ENCODE measurements around the gene SH2D7. TPM values are rescaled to one million over a fixed set of nuclear protein-coding genes. Genes with fewer than 3 reads are reported as not detected.
A peak's percentile ranks its signal among the peaks of the same experiment; 100 is the strongest.

Gene SH2D7
- total RNA-seq, 1 experiment from 2014 or later = not detected

DNA sequence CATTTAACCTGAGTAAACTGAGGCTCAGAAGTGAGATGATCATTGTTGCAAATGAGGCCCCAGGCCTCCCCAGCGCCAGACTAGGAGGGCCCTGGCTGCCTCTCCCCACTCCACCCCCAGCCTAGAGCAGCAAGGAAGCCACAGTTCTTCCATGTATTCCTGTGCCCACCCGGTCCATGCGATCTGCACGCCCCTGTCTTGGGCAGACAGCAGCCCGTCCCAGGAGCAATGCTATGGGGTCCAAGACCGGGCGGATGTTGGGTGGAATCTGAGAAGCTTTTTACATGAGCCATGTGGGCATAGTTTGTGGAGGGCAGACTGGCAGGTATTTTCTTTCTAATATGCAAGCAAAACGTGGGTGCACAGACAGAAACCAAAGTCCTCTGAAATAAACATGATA, 15.1 kb downstream of the SH2D7 start:
- no peaks in the 10 kb centered on the region for H3K9me3 ChIP-seq
- no peaks in the 10 kb centered on the region for H3K36me3 ChIP-seq
- H3K27me3 ChIP-seq = no peaks in the 10 kb centered on the region
- DNase-seq = no peak
- H3K4me3 ChIP-seq = no peak overlapping the region

DNA sequence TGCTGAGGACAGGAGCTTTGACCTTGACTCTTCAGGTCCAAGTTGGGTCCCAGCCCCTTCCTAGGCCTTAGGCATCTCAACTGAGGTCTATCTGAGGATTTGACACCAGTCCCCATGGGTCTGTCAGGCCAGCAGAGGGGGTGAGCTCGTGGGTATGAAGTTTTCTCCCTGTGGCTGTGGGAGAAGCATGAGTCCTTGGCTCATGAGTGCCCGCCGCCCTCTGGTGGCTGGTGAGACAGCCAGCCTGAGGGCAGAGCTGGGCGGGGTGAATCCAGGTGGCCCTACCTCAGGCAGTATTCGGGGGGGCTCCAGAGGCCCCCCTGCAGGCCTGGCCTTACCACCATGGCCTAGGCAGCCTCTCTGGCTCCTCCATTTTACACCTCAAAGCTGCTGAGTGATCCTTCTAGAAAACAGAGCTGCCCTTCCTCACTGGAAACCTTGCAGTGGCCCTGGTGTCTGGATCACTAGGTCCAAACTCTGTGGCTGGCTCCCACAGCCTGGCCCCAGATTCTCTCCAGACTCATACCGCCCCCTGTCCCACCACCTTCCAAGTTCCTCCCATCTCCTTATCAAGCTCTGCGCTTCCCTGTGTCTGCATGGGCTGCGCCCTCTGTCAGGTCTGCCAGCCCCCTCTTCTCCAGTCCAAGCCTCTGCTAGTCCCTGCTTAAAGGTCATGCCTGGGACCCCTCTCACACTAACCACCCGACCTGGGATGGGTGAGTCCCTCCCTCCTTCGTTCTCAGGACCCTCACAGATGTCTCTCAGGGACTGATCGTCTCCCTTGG, 16.1 kb downstream of the SH2D7 start:
- Histone ChIP-seq H3K4me3 (no peak overlapping the region), H3K27me3 (no peaks in the 10 kb centered on the region), H3K36me3 (no peaks in the 10 kb centered on the region), H3K9me3 (no peaks in the 10 kb centered on the region)
- DNase-seq = peak; percentile 82

DNA sequence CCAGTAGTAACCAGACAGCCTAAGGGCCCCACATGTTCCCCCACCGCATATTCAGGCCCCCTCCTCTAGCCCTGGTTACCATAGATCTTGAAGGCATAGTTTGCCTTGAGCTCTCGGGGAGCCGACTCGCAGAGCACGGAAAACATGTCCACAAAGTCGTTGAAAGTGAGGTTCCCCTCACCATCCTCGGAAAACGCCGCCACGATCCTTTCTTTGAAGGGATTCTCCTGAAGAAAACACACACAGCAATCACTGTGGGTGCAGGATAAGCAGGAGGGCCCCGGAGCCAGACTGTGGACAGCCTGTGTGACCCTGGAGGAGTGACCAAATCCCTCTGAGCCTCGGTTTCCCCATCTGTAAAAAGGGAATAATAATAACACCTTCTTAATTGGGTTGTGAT, 16.8 kb downstream of the SH2D7 start:
- Histone ChIP-seq H3K9me3 (no peaks in the 10 kb centered on the region), H3K4me3 (no peak overlapping the region), H3K36me3 (no peaks in the 10 kb centered on the region), H3K27me3 (no peaks in the 10 kb centered on the region)
- DNase-seq = no peak

DNA sequence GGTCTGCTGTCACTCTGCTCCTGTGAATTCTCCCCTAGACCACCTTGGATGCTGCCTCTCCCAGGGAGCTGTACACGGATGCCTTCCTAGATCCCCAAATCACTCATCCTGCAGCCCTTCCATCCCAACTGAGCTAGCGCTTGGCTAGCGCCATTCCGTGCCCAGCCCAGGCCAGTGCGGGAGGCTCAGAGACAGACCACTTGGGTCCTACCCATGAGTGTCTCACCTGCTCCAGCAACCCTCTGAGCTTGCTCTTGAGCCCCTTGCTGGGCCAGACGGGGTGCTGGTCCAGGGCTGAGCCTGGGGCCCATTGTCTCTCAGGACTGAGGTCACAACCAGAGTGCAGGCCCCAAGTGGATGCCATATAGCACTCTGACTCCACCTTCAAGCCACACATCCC, 17.7 kb downstream of the SH2D7 start:
- Histone ChIP-seq H3K9me3 (no peaks in the 10 kb centered on the region), H3K36me3 (no peaks in the 10 kb centered on the region), H3K27me3 (no peaks in the 10 kb centered on the region), H3K4me3 (no peak overlapping the region)
- DNase-seq = no peak

DNA sequence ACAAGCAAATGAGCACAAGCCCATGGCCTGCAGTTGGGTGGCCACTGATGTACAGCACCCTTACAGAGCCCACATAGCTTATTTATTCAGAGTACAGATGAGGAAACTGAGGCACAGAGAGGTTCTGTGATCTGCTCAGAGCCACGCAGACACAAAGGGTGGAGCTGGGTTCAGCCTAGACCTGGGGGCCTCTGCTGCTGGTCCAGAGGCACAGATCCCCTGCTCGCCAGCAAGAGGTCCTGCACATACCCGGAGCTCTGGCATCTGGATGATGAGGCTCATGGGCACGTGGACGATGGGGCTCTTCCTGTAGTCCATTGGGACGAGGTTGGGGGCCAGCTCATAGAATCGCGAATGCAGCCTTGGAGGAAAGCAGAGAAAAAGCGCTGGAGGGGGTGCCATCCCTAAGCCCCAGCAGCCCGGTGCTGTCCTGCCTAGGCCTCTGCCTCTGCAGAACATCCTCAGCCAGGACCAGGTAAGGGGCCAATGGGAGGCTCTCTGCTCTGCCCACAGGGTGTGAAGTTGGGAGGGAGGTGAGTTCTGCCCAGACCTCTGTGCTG, 18.6 kb downstream of the SH2D7 start:
- Histone ChIP-seq H3K4me3 (no peak overlapping the region), H3K36me3 (no peaks in the 10 kb centered on the region), H3K9me3 (no peaks in the 10 kb centered on the region), H3K27me3 (no peaks in the 10 kb centered on the region)
- DNase-seq = no peak

DNA sequence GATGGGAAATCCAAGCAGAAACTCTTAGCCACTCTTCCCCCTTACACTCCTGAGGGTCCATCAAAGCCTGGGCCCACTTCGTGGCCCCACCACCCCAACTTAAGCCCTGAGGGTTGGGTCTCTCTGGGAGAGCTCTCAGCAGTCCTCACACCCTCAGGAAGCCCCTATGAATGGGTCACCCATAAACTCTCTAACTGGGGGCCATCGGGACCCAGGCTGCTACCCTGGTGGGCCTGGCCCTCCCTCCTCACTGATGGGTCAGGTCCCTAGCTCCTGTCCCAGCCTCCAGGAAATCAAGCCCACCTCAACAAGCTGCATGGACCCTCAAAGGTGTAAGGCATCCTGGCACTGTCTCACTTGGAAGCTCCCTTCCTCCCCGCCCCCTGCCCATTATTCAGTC, 19.4 kb downstream of the SH2D7 start:
- Histone ChIP-seq H3K9me3 (no peaks in the 10 kb centered on the region), H3K27me3 (no peaks in the 10 kb centered on the region), H3K36me3 (no peaks in the 10 kb centered on the region), H3K4me3 (no peak overlapping the region)
- DNase-seq = no peak

DNA sequence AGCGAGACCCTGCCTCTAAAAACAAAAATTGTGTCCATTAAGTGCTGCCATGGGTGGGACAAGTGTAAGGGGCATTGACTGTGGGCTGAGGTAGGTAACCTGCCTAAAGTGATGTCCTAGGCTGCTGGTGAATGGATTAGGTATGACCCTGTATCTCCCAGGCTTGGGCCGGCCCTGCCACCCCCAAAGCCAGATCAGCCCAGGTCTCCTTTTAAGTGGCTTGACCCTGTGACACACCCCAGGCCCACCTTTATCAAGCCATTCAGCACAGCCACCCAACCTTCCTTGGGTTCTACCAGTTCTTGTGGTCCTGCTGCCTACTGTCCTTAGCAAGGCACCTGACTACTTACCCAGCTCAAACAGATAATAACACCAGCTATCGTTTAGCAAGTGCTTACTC, 20.2 kb downstream of the SH2D7 start:
- DNase-seq = no peak
- no peak overlapping the region for H3K4me3 ChIP-seq

DNA sequence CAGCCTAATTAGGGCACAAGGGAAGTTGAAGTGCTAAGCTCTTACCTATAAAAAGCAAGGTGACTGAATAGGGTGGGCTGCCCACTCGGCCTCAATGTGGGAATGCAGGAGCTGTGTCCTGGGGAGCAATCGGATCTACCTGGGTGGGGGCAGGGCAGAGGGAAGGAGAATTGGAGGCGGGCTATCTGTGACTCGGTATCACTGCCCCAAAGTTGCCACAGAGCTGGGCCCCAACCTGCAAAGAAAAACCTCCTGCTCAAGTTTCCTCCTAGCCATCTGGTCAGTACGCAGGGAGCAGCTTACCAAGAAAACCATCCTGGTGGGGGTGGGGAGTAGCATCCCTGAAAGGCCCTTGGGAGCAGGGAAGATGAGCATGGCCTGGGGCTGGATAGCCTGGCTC, 28.2 kb downstream of the SH2D7 start:
- no peak overlapping the region for H3K4me3 ChIP-seq
- H3K9me3 ChIP-seq = no peaks in the 10 kb centered on the region
- no peak for DNase-seq
- no peaks in the 10 kb centered on the region for H3K36me3 ChIP-seq
- no peaks in the 10 kb centered on the region for H3K27me3 ChIP-seq

More for the DNA sequence above, 20.2 kb downstream of the SH2D7 start:
- H3K36me3 ChIP-seq = no peaks in the 10 kb centered on the region
- no peaks in the 10 kb centered on the region for H3K9me3 ChIP-seq
- no peaks in the 10 kb centered on the region for H3K27me3 ChIP-seq

GRCh38 chr15:78125267-78125666, 32.9 kb downstream of the SH2D7 start:
- Histone ChIP-seq H3K27me3 (no peaks in the 10 kb centered on the region), H3K36me3 (no peaks in the 10 kb centered on the region), H3K9me3 (no peaks in the 10 kb centered on the region), H3K4me3 (no peak overlapping the region)
- no peak for DNase-seq

GRCh38 chr15:78127882-78128281, 35.5 kb downstream of the SH2D7 start:
- Histone ChIP-seq H3K9me3 (no peaks in the 10 kb centered on the region), H3K4me3 (no peak overlapping the region), H3K27me3 (no peaks in the 10 kb centered on the region), H3K36me3 (no peaks in the 10 kb centered on the region)
- no peak for DNase-seq

DNA sequence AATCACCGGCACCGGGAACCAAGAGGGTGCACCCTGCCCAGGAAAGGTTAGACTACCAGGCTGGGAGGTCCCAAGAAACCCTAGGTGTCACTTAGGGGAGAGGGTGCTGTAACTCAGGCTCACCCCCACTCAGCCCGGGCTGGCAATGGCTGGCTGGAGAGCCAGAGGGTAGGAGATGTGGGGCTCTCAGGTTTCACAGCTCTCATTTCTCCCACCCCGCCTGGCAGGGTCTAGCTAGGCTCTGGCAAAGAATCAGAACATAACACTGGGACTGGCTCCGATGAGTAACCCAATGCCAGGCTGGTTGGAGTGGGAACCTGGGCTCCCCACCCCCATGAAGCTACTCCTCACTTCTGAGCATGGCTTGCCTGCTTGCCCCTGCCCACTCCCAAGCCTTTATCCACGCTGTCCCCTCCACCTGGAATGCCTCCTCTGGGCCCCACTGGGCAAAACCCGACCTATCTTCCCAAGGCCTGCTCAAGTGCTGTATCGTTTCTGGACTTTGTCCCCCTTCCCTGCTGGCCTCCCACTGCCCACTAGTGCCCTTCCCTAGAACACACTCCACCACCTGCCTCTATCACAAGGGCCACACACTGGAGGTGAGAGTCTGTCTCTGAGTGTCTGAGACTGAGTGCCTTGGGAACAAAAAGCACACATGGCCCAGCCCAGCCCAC, 36.9 kb downstream of the SH2D7 start:
- no peaks in the 10 kb centered on the region for H3K27me3 ChIP-seq
- no peaks in the 10 kb centered on the region for H3K36me3 ChIP-seq
- H3K4me3 ChIP-seq = no peak overlapping the region
- DNase-seq = peak; percentile 71
- H3K9me3 ChIP-seq = no peaks in the 10 kb centered on the region

- H3K4me3 ChIP-seq = no peak overlapping the region
- no peak for DNase-seq
- no peaks in the 10 kb centered on the region for H3K27me3 ChIP-seq
- H3K36me3 ChIP-seq = no peaks in the 10 kb centered on the region
- H3K9me3 ChIP-seq = no peaks in the 10 kb centered on the region
Measured at GRCh38 chr15:78129751-78130287, 37.5 kb downstream of the SH2D7 start.

GRCh38 chr15:78130466-78131294, 38.3 kb downstream of the SH2D7 start:
- no peak for DNase-seq
- Histone ChIP-seq H3K27me3 (no peaks in the 10 kb centered on the region), H3K9me3 (no peaks in the 10 kb centered on the region), H3K4me3 (no peak overlapping the region), H3K36me3 (no peaks in the 10 kb centered on the region)

DNA sequence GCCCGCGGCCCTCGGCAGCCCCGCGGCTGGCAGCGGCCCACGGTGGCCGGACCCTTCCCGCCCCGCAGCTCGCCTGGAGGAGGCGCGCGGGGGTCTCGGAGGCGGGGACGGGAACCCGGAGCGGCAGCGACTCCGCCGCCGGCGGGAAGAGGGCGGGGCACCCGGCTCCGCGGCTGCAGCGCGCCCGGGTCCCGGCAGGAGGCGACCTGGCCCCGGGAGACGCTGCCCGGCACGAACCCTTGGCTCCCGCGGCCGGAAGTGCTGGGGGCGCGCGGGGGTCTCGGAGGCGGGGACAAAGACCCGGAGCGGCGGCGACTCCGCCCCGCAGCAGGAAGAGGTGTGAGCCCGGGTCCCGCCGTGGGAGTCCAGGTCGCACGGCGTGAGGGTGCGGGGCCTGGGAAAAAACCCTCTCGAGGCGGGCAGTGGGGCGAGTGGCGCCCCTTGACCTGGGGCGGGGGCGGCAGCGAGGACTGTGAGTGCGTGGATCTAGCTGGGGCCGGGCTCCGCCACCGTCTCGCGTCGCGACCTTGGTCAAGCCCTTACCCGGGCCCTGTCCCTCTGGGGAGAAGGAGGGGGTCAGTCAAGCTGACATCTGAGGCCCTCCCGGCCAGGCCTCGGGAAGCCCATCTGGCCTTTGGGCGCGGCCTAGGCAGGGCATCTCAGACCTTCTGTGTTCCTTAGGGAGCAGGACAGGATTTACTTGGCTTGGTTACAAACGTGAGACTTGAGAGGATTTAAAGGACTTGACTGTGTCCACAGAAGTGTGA, 39.1 kb downstream of the SH2D7 start, which contains the start of gene CIB2:
CIB2 (minus strand) TSS at position 151 of the 767 bp plus-strand sequence. CDS start 230 bp downstream, outside the sequence.
- peak; percentile 75 for DNase-seq
- Histone ChIP-seq H3K36me3 (no peaks in the 10 kb centered on the region), H3K27me3 (no peaks in the 10 kb centered on the region), H3K4me3 (peak within 1 kb of the TSS; percentile 72), H3K9me3 (no peaks in the 10 kb centered on the region)

GRCh38 chr15:78133801-78134200, 41.4 kb downstream of the SH2D7 start:
- no peaks in the 10 kb centered on the region for H3K27me3 ChIP-seq
- H3K4me3 ChIP-seq = no peak overlapping the region
- no peak for DNase-seq
- no peaks in the 10 kb centered on the region for H3K9me3 ChIP-seq
- no peaks in the 10 kb centered on the region for H3K36me3 ChIP-seq

- H3K36me3 ChIP-seq = no peaks in the 10 kb centered on the region
- peaks cover 2% of the 10 kb centered on the region for H3K27me3 ChIP-seq
- no peaks in the 10 kb centered on the region for H3K9me3 ChIP-seq
- DNase-seq = no peak
- no peak overlapping the region for H3K4me3 ChIP-seq
Measured at GRCh38 chr15:78139578-78139977, 47.2 kb downstream of the SH2D7 start.

All from MG63 (cell line).